ENCODE data around the gene SLC39A5. TPM values are rescaled to one million over a fixed set of nuclear protein-coding genes. Genes with fewer than 3 reads are reported as not detected.

Gene SLC39A5
- total RNA-seq, 4 donors from 2014 or later, result not detected

DNA sequence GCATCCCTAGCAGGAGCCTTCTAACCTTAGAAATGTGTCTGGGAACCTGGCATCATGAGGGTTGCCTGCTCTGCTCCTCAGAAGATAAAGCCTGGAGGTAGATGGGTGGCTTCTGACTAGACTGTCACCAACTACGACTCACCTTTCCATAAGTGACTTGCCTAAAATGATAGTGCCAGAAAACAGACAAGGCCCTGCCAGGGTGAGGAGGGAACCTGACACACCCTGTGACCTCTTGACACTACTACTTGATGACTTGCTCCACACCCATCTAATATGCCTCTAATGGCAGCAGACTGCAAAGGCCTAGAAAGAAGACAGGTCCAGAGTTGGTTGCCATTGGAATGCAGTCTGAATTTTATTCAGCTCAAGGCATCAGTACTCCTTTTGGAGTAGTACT lies 17.5 kb upstream of the SLC39A5 start:
- no peak overlapping the region for H3K4me3 ChIP-seq (replicated peaks in 1 of 3)
- 92 to 100% methylated on average over 1 of the region's 1 CpG for WGBS, 2 donors
- peaks cover 60 to 68% of the 10 kb centered on the region in 2 donors for H3K36me3 ChIP-seq
- DNase-seq, result no peak
- H3K4me1 ChIP-seq, result no peaks in the 10 kb centered on the region
- no peak overlapping the region for H3K27ac ChIP-seq
- TF ChIP-seq, protein P1, sequence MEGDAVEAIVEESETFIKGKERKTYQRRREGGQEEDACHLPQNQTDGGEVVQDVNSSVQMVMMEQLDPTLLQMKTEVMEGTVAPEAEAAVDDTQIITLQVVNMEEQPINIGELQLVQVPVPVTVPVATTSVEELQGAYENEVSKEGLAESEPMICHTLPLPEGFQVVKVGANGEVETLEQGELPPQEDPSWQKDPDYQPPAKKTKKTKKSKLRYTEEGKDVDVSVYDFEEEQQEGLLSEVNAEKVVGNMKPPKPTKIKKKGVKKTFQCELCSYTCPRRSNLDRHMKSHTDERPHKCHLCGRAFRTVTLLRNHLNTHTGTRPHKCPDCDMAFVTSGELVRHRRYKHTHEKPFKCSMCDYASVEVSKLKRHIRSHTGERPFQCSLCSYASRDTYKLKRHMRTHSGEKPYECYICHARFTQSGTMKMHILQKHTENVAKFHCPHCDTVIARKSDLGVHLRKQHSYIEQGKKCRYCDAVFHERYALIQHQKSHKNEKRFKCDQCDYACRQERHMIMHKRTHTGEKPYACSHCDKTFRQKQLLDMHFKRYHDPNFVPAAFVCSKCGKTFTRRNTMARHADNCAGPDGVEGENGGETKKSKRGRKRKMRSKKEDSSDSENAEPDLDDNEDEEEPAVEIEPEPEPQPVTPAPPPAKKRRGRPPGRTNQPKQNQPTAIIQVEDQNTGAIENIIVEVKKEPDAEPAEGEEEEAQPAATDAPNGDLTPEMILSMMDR (IDR thresholded peaks at IDR 0.05), result no peak
- no peak for TF ChIP-seq POLR2A (IDR thresholded peaks at IDR 0.05)
- intact Hi-C loops (cut with DNase I), result no loop called here
- H3K27me3 ChIP-seq, result no peaks in the 10 kb centered on the region
- H3K9me3 ChIP-seq, result no peaks in the 10 kb centered on the region

DNA sequence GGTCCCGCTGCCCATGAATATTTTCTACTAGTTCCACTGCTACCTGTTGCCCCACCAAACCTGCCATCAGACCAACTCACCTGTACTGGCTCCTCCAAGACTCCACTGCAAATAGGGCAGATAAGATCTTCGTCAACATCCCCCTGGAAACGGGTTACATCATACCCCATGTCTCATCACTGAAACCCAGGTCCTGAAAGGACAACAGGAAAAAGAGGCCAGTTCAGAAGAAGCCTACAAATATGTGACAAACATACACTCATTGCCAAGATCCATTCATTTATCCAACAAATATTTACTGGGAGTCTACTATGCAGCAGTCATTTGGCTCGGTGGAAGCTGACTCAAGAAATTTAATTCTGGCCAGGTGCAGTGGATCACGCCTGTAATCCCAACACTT lies 16.0 kb upstream of the SLC39A5 start:
- no peak for DNase-seq
- 91 to 97% methylated on average over 5 of the region's 5 CpGs for WGBS, 2 donors
- Histone ChIP-seq H3K4me1 (no peaks in the 10 kb centered on the region), H3K9me3 (no peaks in the 10 kb centered on the region), H3K27ac (no peak overlapping the region), H3K27me3 (no peaks in the 10 kb centered on the region), H3K36me3 (peaks cover 51 to 53% of the 10 kb centered on the region in 2 donors), H3K4me3 (replicated peaks in 1 of 3) (no peak overlapping the region)
- TF ChIP-seq, protein P1 (IDR thresholded peaks at IDR 0.05), result no peak
- no peak for TF ChIP-seq POLR2A (IDR thresholded peaks at IDR 0.05)
- intact Hi-C loops (cut with DNase I), result no loop called here

DNA sequence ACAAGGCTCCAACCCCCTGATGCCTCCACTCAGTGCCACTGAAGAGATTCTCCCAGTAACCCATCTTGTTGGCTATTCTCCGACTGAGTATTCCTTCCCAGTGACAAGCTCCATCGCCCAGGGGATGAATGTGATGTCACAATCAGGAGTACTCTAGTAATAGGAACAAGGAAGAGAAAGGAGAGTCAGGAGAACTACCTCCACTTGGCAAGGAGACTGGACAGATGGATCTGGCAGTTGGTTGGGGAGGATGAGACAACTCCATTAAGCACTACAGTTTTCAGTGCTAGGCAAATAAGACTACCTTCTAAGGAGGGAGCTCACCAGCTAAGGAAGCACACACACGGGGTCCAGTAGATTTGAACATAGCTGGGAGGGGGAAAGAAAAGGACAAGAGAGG lies 13.4 kb upstream of the SLC39A5 start:
- TF ChIP-seq, protein P1 (IDR thresholded peaks at IDR 0.05), result no peak
- TF ChIP-seq POLR2A (IDR thresholded peaks at IDR 0.05), result no peak
- no peaks in the 10 kb centered on the region for H3K9me3 ChIP-seq
- no peak overlapping the region for H3K27ac ChIP-seq
- WGBS, 2 donors, result 74 to 81% methylated on average over 3 of the region's 3 CpGs
- no peak for DNase-seq
- intact Hi-C loops (cut with DNase I), result no loop called here
- no peak overlapping the region for H3K4me3 ChIP-seq (replicated peaks in 1 of 3)
- H3K36me3 ChIP-seq, result peaks cover 38 to 39% of the 10 kb centered on the region in 2 donors
- H3K4me1 ChIP-seq, result peaks cover 12 to 13% of the 10 kb centered on the region in 2 donors
- no peaks in the 10 kb centered on the region for H3K27me3 ChIP-seq

DNA sequence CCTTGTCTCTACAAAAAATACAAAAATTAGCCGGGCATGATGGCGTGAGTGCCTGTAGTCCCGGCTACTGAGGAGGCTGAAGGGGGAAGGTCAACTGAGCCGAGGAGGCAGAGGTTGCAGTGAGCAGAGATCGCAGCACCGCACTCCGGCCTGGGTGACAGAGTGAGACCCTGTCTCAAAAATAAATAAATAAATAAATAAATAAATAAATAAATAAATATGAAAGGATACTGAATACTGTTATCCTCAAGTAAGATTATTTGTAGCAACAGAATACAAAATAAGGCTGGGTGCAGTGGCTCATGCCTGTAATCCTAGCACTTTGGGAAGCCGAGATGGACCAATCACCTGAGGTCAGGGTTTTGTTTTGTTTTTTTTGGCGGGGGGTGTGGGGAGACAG lies 10.0 kb upstream of the SLC39A5 start:
- no peak for DNase-seq
- TF ChIP-seq POLR2A (IDR thresholded peaks at IDR 0.05), result no peak
- TF ChIP-seq, protein P1 (IDR thresholded peaks at IDR 0.05), result no peak
- Histone ChIP-seq H3K27me3 (no peaks in the 10 kb centered on the region), H3K9me3 (no peaks in the 10 kb centered on the region), H3K4me3 (replicated peaks in 1 of 3) (no peak overlapping the region), H3K36me3 (peaks cover 5% of the 10 kb centered on the region in 2 donors), H3K27ac (peak overlapping the region in 1 of 3 donors; percentile 92), H3K4me1 (peaks cover 24 to 33% of the 10 kb centered on the region in 2 donors)
- intact Hi-C loops (cut with DNase I), result loop anchor here (10.0 kb wide), 1 partner anchor 95 kb away; the partner anchor contains the start of gene ESYT1
- 89 to 90% methylated on average over 9 of the region's 9 CpGs for WGBS, 2 donors

DNA sequence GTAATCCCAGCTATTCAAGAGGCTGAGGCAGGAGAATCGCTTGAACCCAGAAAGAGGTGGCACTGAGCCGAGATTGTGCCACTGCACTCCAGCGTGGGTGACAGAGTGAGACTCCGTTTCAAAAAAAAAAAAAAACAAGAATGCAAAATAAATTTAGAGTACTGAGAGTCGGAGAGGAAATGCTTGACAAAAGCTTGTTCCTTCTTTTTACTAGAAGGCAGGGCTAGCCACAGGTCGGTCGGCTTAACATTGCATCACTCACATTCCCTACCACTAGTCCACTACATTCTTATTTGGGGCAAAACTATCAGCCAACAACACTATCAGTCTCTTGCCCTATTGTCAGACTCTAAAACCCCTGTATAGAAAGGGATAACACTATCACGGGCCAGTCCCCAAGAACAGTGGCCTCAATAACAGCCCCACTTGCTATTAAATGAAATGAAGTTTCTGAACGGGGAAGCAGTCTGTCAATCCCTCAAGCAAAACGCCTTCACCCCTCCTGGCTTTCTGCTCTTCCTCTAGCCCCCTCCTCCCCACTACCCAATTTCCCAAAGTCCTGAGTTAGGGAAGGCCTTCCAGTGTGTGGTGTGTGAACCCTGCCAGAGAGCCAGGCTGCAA lies 9.1 kb upstream of the SLC39A5 start:
- Histone ChIP-seq H3K4me3 (replicated peaks in 1 of 3) (peak overlapping the region; percentile 61 to 68 (median 65)), H3K27ac (peak overlapping the region; percentile 82 to 99 (median 92)), H3K4me1 (peaks cover 27 to 36% of the 10 kb centered on the region in 2 donors), H3K27me3 (no peaks in the 10 kb centered on the region), H3K36me3 (no peaks in the 10 kb centered on the region), H3K9me3 (no peaks in the 10 kb centered on the region)
- peak; percentile 47 to 66 for DNase-seq
- TF ChIP-seq, protein P1 (IDR thresholded peaks at IDR 0.05), result no peak
- peak; percentile 1 to 3 for TF ChIP-seq POLR2A (IDR thresholded peaks at IDR 0.05)
- WGBS, 2 donors, result 4 to 5% methylated on average over 10 of the region's 10 CpGs
- intact Hi-C loops (cut with DNase I), result loop anchor here (10.0 kb wide), 1 partner anchor 96 kb away; the partner anchor contains the start of gene ESYT1
